ENCODE data around the gene ZGPAT. TPM values are rescaled to one million over a fixed set of nuclear protein-coding genes. Genes with fewer than 3 reads are reported as not detected.

Gene ZGPAT
- total RNA-seq, 1 donor = 18.8 TPM

- H3K27me3 ChIP-seq (ENCODE audit: insufficient read depth, low read length) = no peaks in the 10 kb centered on the region
- H3K4me1 ChIP-seq (ENCODE audit: insufficient read depth, low read length) = no peaks in the 10 kb centered on the region
- H3K4me2 ChIP-seq (ENCODE audit: insufficient read depth, low read length) = no peak overlapping the region
- peak; percentile 82 for DNase-seq (ENCODE audit: insufficient read length, low spot score, missing footprints)
- no peak overlapping the region for H2AFZ ChIP-seq (ENCODE audit: low read length)
- H4K20me1 ChIP-seq (ENCODE audit: insufficient read depth, low read length) = no peaks in the 10 kb centered on the region
- no peaks in the 10 kb centered on the region for H3K36me3 ChIP-seq (ENCODE audit: insufficient read depth, low read length)
- TF ChIP-seq, protein P1, sequence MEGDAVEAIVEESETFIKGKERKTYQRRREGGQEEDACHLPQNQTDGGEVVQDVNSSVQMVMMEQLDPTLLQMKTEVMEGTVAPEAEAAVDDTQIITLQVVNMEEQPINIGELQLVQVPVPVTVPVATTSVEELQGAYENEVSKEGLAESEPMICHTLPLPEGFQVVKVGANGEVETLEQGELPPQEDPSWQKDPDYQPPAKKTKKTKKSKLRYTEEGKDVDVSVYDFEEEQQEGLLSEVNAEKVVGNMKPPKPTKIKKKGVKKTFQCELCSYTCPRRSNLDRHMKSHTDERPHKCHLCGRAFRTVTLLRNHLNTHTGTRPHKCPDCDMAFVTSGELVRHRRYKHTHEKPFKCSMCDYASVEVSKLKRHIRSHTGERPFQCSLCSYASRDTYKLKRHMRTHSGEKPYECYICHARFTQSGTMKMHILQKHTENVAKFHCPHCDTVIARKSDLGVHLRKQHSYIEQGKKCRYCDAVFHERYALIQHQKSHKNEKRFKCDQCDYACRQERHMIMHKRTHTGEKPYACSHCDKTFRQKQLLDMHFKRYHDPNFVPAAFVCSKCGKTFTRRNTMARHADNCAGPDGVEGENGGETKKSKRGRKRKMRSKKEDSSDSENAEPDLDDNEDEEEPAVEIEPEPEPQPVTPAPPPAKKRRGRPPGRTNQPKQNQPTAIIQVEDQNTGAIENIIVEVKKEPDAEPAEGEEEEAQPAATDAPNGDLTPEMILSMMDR (IDR thresholded peaks at IDR 0.05; ENCODE audit: extremely low read depth, low read depth, low read length) = no peak
- no peak overlapping the region for H3K4me3 ChIP-seq (ENCODE audit: insufficient read depth, low read length)
- no peaks in the 10 kb centered on the region for H3K9me3 ChIP-seq (ENCODE audit: low read depth, low read length)
- H3K79me2 ChIP-seq (ENCODE audit: insufficient read depth, low read length) = no peaks in the 10 kb centered on the region
- H3K27ac ChIP-seq (ENCODE audit: low read depth, low read length) = no peak overlapping the region
Measured at GRCh38 chr20:63756648-63756991, 48.8 kb downstream of the ZGPAT start.

DNA sequence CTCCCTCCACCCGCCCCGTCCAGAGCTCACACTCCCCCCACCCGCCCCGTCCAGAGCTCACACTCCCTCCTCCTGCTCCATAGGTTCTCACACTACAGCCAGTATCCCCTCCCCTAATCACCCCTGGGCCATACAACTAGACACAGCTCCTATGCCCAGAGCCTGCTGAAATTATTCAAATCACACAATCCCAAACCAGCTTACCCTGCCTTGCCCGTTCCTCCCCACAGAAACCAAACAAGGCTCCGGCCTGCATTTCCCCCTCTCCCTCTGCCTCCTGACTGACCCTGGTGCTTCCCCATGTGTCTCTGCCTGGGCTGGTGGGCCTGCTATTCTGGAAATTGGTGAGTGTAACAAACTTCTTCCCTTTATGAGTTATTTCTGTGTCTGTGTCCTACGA is 50.3 kb downstream of the ZGPAT start:
- Histone ChIP-seq H3K4me3 (ENCODE audit: insufficient read depth, low read length) (no peak overlapping the region), H3K4me1 (ENCODE audit: insufficient read depth, low read length) (no peaks in the 10 kb centered on the region), H3K27me3 (ENCODE audit: insufficient read depth, low read length) (no peaks in the 10 kb centered on the region), H3K9me3 (ENCODE audit: low read depth, low read length) (no peaks in the 10 kb centered on the region), H4K20me1 (ENCODE audit: insufficient read depth, low read length) (no peaks in the 10 kb centered on the region), H3K79me2 (ENCODE audit: insufficient read depth, low read length) (no peaks in the 10 kb centered on the region), H3K36me3 (ENCODE audit: insufficient read depth, low read length) (no peaks in the 10 kb centered on the region), H2AFZ (ENCODE audit: low read length) (no peak overlapping the region), H3K4me2 (ENCODE audit: insufficient read depth, low read length) (no peak overlapping the region), H3K27ac (ENCODE audit: low read depth, low read length) (no peak overlapping the region)
- TF ChIP-seq, protein P1 (IDR thresholded peaks at IDR 0.05; ENCODE audit: extremely low read depth, low read depth, low read length) = no peak
- peak; percentile 48 for DNase-seq (ENCODE audit: insufficient read length, low spot score, missing footprints)

GRCh38 chr20:63759377-63759901 is 51.6 kb downstream of the ZGPAT start:
- no peaks in the 10 kb centered on the region for H3K36me3 ChIP-seq (ENCODE audit: insufficient read depth, low read length)
- TF ChIP-seq, protein P1 (IDR thresholded peaks at IDR 0.05; ENCODE audit: extremely low read depth, low read depth, low read length) = no peak
- H4K20me1 ChIP-seq (ENCODE audit: insufficient read depth, low read length) = no peaks in the 10 kb centered on the region
- no peaks in the 10 kb centered on the region for H3K79me2 ChIP-seq (ENCODE audit: insufficient read depth, low read length)
- no peaks in the 10 kb centered on the region for H3K27me3 ChIP-seq (ENCODE audit: insufficient read depth, low read length)
- no peak overlapping the region for H3K4me3 ChIP-seq (ENCODE audit: insufficient read depth, low read length)
- DNase-seq (ENCODE audit: insufficient read length, low spot score, missing footprints) = peak; percentile 46
- no peak overlapping the region for H3K4me2 ChIP-seq (ENCODE audit: insufficient read depth, low read length)
- H3K27ac ChIP-seq (ENCODE audit: low read depth, low read length) = no peak overlapping the region
- H3K9me3 ChIP-seq (ENCODE audit: low read depth, low read length) = no peaks in the 10 kb centered on the region
- no peaks in the 10 kb centered on the region for H3K4me1 ChIP-seq (ENCODE audit: insufficient read depth, low read length)
- H2AFZ ChIP-seq (ENCODE audit: low read length) = no peak overlapping the region

GRCh38 chr20:63765082-63765873 is 57.4 kb downstream of the ZGPAT start:
- Histone ChIP-seq H3K36me3 (ENCODE audit: insufficient read depth, low read length) (no peaks in the 10 kb centered on the region), H2AFZ (ENCODE audit: low read length) (no peak overlapping the region), H3K4me2 (ENCODE audit: insufficient read depth, low read length) (no peak overlapping the region), H3K4me1 (ENCODE audit: insufficient read depth, low read length) (no peaks in the 10 kb centered on the region), H3K79me2 (ENCODE audit: insufficient read depth, low read length) (no peaks in the 10 kb centered on the region), H3K9me3 (ENCODE audit: low read depth, low read length) (no peaks in the 10 kb centered on the region), H4K20me1 (ENCODE audit: insufficient read depth, low read length) (no peaks in the 10 kb centered on the region), H3K27ac (ENCODE audit: low read depth, low read length) (no peak overlapping the region), H3K4me3 (ENCODE audit: insufficient read depth, low read length) (no peak overlapping the region), H3K27me3 (ENCODE audit: insufficient read depth, low read length) (peaks cover 4% of the 10 kb centered on the region)
- DNase-seq (ENCODE audit: insufficient read length, low spot score, missing footprints) = peak; percentile 35
- TF ChIP-seq, protein P1 (IDR thresholded peaks at IDR 0.05; ENCODE audit: extremely low read depth, low read depth, low read length) = no peak

Data from osteoblast (primary cell).